ENCODE measurements around the gene ST3GAL3.

The ST3GAL3 gene

DNA sequence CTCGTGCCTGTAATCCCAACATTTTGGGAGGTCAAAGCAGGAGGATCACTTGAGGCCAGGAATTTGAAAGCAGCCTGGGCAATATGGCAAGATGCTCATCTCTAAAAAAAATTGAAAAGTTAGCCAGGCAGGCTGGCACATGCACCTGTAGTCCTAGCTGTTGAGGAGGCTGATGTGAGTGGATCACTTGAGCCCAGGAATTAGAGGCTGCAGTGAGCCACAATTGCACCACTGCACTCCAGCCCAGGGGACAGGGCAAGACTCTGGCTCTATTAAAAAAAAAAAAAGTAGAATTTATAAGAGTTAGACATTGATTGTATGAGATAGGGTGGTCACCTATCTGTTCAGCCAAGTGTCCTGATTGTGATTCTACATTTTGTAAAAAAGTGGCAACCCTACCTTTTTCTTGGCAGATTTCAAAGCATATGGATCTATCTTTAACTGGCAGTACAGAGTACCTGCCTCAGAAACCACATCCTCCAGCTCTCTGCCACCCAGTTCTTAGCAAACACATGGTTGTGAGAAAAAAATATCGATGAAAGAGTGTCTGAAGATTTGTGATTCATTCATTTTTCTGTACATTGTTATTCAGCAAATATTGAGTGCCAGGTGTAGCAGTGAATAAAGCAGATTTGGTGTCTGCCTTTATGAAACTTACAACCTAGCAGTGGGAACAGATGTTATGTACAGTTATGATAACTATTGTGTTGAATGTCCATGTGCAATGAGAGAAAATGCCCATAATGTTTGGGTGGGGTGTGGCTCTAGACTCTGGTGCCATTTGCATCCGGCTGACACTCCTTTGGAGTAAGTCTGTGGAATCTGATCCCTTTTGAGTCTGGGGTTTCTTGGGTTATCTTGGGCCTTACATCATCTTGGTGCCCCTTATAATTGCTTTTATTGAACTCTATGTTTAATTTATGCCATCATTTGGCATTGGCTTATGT, 82.5 kb downstream of the ST3GAL3 start:
- TF ChIP-seq, protein P1, sequence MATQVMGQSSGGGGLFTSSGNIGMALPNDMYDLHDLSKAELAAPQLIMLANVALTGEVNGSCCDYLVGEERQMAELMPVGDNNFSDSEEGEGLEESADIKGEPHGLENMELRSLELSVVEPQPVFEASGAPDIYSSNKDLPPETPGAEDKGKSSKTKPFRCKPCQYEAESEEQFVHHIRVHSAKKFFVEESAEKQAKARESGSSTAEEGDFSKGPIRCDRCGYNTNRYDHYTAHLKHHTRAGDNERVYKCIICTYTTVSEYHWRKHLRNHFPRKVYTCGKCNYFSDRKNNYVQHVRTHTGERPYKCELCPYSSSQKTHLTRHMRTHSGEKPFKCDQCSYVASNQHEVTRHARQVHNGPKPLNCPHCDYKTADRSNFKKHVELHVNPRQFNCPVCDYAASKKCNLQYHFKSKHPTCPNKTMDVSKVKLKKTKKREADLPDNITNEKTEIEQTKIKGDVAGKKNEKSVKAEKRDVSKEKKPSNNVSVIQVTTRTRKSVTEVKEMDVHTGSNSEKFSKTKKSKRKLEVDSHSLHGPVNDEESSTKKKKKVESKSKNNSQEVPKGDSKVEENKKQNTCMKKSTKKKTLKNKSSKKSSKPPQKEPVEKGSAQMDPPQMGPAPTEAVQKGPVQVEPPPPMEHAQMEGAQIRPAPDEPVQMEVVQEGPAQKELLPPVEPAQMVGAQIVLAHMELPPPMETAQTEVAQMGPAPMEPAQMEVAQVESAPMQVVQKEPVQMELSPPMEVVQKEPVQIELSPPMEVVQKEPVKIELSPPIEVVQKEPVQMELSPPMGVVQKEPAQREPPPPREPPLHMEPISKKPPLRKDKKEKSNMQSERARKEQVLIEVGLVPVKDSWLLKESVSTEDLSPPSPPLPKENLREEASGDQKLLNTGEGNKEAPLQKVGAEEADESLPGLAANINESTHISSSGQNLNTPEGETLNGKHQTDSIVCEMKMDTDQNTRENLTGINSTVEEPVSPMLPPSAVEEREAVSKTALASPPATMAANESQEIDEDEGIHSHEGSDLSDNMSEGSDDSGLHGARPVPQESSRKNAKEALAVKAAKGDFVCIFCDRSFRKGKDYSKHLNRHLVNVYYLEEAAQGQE (IDR thresholded peaks at IDR 0.05; ENCODE audit: insufficient read depth in 1 of 2, low read depth in 2 of 2, low read length in 2 of 2) = no peak
- TF ChIP-seq FOXP2 (optimal IDR thresholded peaks at IDR 0.05; ENCODE audit: borderline replicate concordance, extremely low read depth, extremely low read length, insufficient read depth) = no peak
- TF ChIP-seq POLR2AphosphoS5 (IDR thresholded peaks at IDR 0.05; ENCODE audit: low read depth, low read length) = no peak

DNA sequence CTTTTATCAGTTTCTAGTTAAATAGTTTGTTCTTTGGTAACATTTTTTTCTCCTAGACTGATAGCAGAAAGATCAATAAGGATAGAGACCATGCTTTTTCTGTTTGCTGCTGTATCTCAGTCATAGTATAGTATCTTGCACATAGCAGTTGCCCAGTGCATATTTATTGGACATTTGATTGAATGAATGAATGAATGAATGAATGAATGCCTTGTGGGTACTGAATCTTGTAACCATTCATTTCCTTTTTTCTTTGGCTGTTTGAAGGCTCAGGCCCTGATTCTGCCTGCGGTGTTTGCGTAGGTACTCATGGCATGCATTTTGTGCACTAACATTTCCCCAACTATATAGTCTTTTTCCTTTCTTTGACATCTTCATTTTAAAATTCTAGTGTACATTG, 83.9 kb downstream of the ST3GAL3 start:
- TF ChIP-seq POLR2AphosphoS5 (IDR thresholded peaks at IDR 0.05; ENCODE audit: low read depth, low read length) (no peak), TAF1 (IDR thresholded peaks at IDR 0.05; ENCODE audit: borderline replicate concordance, insufficient read depth, low read length) (no peak)
- TF ChIP-seq, protein P1 (IDR thresholded peaks at IDR 0.05; ENCODE audit: insufficient read depth in 1 of 2, low read depth in 2 of 2, low read length in 2 of 2) = no peak

DNA sequence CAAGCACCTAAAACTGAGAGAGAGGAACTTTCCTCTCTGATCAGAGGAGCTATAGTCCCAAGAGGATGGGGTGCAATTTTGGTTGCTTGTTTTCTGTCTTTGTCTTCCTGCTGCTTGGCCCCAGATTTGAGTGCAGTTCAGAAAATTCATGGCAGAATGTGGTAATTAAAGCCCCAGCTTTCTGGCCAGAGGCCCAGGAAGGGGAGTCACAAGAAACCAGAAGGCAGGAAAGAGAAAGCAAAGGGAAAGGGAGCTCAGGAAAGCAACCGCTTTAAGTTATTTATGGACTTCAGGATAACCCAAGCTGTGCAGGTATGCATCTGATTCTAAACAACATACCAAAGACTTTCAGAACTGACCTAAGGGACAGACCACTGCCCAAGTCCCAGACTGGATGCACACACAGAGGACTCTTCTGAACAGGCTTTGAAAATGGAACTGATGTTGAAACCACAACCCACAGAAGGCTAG, 88.8 kb downstream of the ST3GAL3 start:
- TF ChIP-seq TAF1 (IDR thresholded peaks at IDR 0.05; ENCODE audit: borderline replicate concordance, insufficient read depth, low read length) (no peak), SIN3A (IDR thresholded peaks at IDR 0.05; ENCODE audit: borderline replicate concordance, insufficient read depth, low read length) (no peak), FOXP2 (optimal IDR thresholded peaks at IDR 0.05; ENCODE audit: borderline replicate concordance, extremely low read depth, extremely low read length, insufficient read depth) (no peak), POLR2AphosphoS5 (IDR thresholded peaks at IDR 0.05; ENCODE audit: low read depth, low read length) (no peak)
- TF ChIP-seq, protein P1 (IDR thresholded peaks at IDR 0.05; ENCODE audit: insufficient read depth in 1 of 2, low read depth in 2 of 2, low read length in 2 of 2) = no peak

- TF ChIP-seq, protein P1 (IDR thresholded peaks at IDR 0.05; ENCODE audit: insufficient read depth in 1 of 2, low read depth in 2 of 2, low read length in 2 of 2) = no peak
- TF ChIP-seq TAF1 (IDR thresholded peaks at IDR 0.05; ENCODE audit: borderline replicate concordance, insufficient read depth, low read length) (no peak), POLR2AphosphoS5 (IDR thresholded peaks at IDR 0.05; ENCODE audit: low read depth, low read length) (no peak), SIN3A (IDR thresholded peaks at IDR 0.05; ENCODE audit: borderline replicate concordance, insufficient read depth, low read length) (no peak), FOXP2 (optimal IDR thresholded peaks at IDR 0.05; ENCODE audit: borderline replicate concordance, extremely low read depth, extremely low read length, insufficient read depth) (no peak)
Observed at GRCh38 chr1:43797891-43798290, 90.6 kb downstream of the ST3GAL3 start.

Measured in PFSK-1 (cell line).